ENCODE measurements around the gene TTC23L.

- TF ChIP-seq E2F1 (CRISPR knock-in tag; IDR thresholded peaks at IDR 0.05) (no peak), CBFB (CRISPR knock-in tag; IDR thresholded peaks at IDR 0.05; ENCODE audit: low read depth) (no peak), CTCF (IDR thresholded peaks at IDR 0.05) (no peak), ZSCAN18 (CRISPR knock-in tag; IDR thresholded peaks at IDR 0.05) (no peak), ZNF138 (CRISPR knock-in tag; conservative IDR thresholded peaks at IDR 0.05) (no peak), ATF2 (CRISPR knock-in tag; IDR thresholded peaks at IDR 0.05; ENCODE audit: borderline replicate concordance, low read depth) (no peak), TCF7 (CRISPR knock-in tag; IDR thresholded peaks at IDR 0.05; ENCODE audit: low read depth) (no peak)
These were observed 27.3 kb upstream of the TTC23L start for GRCh38 chr5:34811706-34812105.
